Measurements from ENCODE around the gene EPB42. TPM values are rescaled to one million over a fixed set of nuclear protein-coding genes. Genes with fewer than 3 reads are reported as not detected.
"Not testable (repeated sequence)": the region's sequence is repeated elsewhere in the genome, so short reads cannot be mapped to it uniquely, and the experiment has no call there.

Gene EPB42
- total RNA-seq, 1 donor from 2014 or later = 4.5 TPM

DNA sequence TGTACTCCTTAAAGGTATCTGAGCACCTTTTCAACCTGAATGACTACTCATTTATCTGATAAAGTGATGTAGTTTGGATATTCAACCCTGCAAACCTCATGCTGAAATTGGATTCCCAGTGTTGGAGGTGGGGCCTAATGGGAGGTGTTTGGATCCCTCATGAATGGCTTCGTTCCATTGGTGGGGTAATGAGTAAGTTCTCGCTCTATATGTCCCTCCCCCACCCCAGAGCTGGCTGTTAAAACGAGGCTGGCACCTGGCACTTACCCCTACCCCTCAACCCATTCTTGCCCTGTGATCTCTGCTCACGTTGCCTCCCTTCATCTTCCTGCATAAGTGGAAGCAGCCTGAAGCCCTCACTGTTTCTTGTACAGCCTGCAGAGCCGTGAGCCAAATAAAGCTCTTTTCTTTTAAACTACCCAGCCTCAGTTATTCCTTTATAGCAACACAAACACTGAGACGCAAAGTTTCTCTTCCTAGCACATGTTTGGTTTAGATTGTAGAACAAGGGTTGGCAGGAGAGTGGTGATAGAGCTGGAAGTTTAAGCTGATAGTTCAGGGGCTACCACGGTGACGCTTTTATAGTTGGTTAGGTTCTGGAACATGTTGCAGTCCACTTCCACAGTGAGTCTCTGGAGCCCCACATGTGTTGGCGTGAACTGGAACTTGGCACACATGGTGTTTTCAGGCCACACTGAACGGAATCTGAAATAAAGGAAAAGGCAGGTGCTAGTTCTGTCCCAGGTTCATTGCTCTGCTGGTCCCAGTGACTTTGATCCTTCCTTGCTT is 23.9 kb downstream of the EPB42 start:
- ATAC-seq = no peak
- DNase-seq (ENCODE audit: low spot score) = no peak
- intact Hi-C loops (cut with DNase I) = no loop called here

- DNase-seq (ENCODE audit: low spot score) = no peak
- ATAC-seq = no peak
- intact Hi-C loops (cut with DNase I) = no loop called here
These were observed 26.0 kb downstream of the EPB42 start for GRCh38 chr15:43194795-43195194.

- ATAC-seq (no peak), DNase-seq (ENCODE audit: low spot score) (no peak)
- intact Hi-C loops (cut with DNase I) = no loop called here
These were observed 27.1 kb downstream of the EPB42 start for GRCh38 chr15:43193710-43194109.

GRCh38 chr15:43190178-43190577 is 30.6 kb downstream of the EPB42 start:
- DNase-seq (ENCODE audit: low spot score) (no peak), ATAC-seq (no peak)
- intact Hi-C loops (cut with DNase I) = no loop called here

DNA sequence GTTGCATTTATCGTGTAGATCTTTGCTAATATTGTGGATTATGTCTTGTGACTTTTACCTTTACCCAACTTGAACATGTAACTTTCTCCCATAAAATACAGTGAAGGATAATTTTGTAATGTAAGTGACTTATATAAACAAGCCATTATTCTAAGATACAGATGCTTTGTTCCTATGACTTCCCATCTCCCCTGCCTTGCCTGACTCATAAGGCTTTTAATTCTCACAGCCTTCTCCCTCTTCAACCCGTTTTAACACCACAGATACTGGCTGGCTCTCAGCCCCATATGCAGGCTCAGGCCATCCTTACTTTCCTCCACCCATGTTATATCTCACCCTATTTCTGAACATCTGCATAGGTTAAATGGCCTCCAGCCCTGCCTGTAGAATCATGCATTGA is 31.5 kb downstream of the EPB42 start:
- ATAC-seq (no peak), DNase-seq (ENCODE audit: low spot score) (no peak)
- intact Hi-C loops (cut with DNase I) = no loop called here

DNA sequence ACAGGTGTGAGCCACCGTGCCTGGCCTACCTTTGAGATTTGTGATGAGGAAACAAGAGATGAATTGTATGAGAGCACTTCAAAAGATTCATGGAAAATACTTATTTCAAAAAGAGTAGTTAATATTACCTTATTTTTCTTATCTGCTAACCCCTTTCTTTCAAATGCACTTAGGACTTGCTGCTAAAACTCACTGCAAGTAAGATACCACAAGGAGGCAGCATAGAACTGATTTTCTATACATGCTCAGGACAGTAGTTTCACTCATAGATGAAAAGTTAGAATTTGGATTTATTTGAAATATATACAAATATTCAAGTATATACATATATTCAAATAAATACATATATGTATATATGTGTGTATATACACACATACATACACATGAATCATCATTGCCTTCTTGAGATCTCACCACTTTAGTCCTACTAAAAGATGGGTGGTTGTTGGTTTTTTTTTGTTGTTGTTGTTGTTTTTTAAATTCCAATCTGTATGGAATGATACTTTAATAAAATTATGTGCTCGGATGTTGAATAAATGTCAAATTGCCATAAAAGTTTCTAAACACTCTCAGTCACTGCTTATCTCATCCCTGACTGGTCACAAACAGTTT is 33.2 kb downstream of the EPB42 start:
- DNase-seq (ENCODE audit: low spot score) = no peak
- ATAC-seq = no peak
- intact Hi-C loops (cut with DNase I) = no loop called here

GRCh38 chr15:43186003-43186353 is 34.8 kb downstream of the EPB42 start:
- ATAC-seq (peak; percentile 16), DNase-seq (ENCODE audit: low spot score) (no peak)
- intact Hi-C loops (cut with DNase I) = no loop called here

GRCh38 chr15:43185157-43186002 is 35.4 kb downstream of the EPB42 start, which contains the start of gene CCNDBP1:
Gene CCNDBP1 (plus strand): TSS chr15:43185403. CDS start chr15:43185499, 96 bp downstream.
- ATAC-seq = peak; percentile 97
- DNase-seq (ENCODE audit: low spot score) = peak; percentile 94
- intact Hi-C loops (cut with DNase I) = no loop called here

GRCh38 chr15:43184407-43185124 is 36.3 kb downstream of the EPB42 start:
- DNase-seq (ENCODE audit: low spot score) (no peak), ATAC-seq (peak; percentile 25)
- intact Hi-C loops (cut with DNase I) = no loop called here

DNA sequence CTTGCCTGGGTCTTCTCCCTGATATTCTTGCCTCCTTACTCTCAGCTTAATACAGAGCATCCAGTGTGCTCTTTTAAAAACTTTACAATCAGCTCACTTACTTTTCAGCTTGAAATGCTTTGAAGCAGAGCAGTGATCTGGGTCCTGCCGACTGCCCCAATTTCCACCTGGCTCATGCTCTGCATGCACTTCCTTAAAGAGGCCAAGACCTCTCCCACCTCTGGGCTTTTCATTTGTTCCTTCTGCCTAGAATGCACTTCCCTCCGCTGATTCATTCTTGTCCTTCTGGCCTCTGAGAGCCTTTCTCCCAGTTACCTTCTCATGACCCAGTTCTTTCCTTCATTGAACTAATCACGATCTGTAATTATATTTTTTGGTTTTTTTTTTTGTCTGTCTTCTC is 37.5 kb downstream of the EPB42 start:
- DNase-seq (ENCODE audit: low spot score) (no peak), ATAC-seq (no peak)
- intact Hi-C loops (cut with DNase I) = no loop called here

GRCh38 chr15:43177147-43177546 is 43.7 kb downstream of the EPB42 start:
- ATAC-seq; DNase-seq (ENCODE audit: low spot score): not testable (repeated sequence)

DNA sequence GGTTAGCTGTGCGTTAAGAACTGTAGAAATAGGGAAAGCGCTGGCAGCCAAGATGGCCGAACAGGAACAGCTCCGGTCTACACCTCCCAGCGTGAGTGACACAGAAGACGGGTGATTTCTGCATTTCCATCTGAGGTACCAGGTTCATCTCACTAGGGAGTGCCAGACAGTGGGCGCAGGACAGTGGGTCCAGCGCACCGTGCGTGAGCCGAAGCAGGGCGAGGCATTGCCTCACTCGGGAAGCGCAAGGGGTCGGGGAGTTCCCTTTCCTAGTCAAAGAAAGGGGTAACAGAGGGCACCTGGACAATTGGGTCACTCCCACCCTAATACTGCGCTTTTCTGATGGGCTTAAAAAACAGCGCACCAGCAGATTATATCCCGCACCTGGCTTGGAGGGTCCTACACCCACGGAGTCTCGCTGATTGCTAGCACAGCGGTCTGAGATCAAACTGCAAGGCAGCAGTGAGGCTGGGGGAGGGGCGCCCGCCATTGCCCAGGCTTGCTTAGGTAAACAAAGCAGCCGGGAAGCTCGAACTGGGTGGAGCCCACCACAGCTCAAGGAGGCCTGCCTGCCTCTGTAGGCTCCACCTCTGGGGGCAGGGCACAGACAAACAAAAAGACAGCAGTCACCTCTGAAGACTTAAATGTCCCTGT is 45.0 kb downstream of the EPB42 start:
- ATAC-seq; intact Hi-C loops (cut with DNase I); DNase-seq (ENCODE audit: low spot score): not testable (repeated sequence)

More at GRCh38 chr15:43177147-43177546, 43.7 kb downstream of the EPB42 start:
- intact Hi-C loops (cut with DNase I) = not testable (repeated sequence)

DNA sequence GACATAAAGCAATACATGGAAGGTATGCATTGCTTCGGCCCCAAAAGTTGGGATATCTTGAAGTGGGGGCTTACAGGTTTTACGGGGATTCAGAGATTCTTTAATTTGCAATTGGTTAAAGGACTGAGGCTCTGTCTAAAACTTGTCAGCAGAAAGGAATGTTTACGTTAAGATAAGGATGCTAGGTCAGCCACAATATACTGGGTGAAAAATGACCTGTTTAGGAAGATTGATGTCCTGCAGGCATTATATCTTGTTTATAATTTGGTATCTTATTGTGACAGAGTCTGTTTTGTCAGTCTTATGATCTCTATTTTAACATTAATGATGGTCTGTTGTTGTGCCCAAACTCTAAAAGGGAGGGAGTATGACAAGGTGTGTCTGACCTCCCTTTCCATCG is 50.9 kb downstream of the EPB42 start:
- no peak for ATAC-seq
- intact Hi-C loops (cut with DNase I) = no loop called here

GRCh38 chr15:43168192-43169107 is 52.4 kb downstream of the EPB42 start:
- intact Hi-C loops (cut with DNase I) = no loop called here
- no peak for DNase-seq (ENCODE audit: low spot score)
- ATAC-seq = no peak

More for the DNA sequence above, 50.9 kb downstream of the EPB42 start:
- no peak for DNase-seq (ENCODE audit: low spot score)

GRCh38 chr15:43167261-43167660 is 53.6 kb downstream of the EPB42 start:
- DNase-seq (ENCODE audit: low spot score); intact Hi-C loops (cut with DNase I); ATAC-seq: not testable (repeated sequence)

DNA sequence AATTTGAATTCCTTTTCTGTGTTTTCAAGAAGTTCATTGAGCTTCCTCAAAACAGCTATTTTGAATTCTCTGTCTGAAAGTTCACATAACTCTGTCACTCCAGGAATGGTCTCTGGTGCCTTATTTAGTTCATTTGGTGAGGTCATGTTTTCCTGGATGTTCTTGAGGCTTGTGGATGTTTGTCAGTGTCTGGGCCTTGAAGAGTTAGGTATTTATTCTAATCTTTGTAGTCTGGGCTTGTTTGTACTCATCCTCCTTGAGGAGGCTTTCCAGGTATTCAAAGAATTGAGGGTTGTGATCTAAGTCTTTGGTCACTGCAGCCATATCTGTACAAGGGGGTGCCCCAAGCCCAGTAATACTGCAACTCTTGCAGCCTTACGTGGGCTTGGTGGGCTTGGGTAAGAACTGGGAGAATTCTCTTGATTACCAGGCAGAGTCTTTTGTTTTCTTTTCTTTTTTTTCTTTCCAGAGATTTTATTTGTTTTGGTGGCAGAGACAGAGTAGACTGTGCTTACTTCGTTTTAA is 55.0 kb downstream of the EPB42 start:
- intact Hi-C loops (cut with DNase I) = no loop called here
- DNase-seq (ENCODE audit: low spot score) (no peak), ATAC-seq (no peak)

DNA sequence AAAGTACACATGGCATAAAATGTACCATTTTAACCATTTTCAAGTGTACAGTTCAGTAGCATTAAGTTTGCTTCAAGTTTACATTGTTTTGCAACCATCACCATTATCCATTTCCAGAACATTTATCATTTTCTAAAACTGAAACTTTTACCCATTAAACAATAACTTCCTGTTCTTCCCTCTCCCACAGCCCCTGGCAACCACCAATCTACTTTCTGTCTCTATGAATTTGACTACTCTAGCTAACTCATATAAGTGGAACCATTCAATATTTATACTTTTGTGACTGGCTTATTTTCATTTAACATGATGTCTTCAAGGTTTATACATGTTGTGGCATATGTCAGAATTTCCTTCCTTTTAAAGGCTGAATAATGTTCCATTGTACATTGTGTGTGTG is 67.5 kb downstream of the EPB42 start:
- DNase-seq (ENCODE audit: low spot score) = no peak
- ATAC-seq = no peak
- intact Hi-C loops (cut with DNase I) = no loop called here
